Renal cortical epithelial cell (primary cell): ENCODE results near the gene SCFD2. TPM values are rescaled to one million over a fixed set of nuclear protein-coding genes. Genes with fewer than 3 reads are reported as not detected.

Experiments used
- DNase-seq: peaks from one replicate; pipeline ENCODE4 v3.0.0-alpha.2; 2011; ENCODE audit warnings: low read depth
- total RNA-seq: library from RNA; depleted of rRNA; stranded (reverse); fragments of >200 nt; gene quantifications from 2 replicates; pipeline ENCODE4 v1.2.3, GENCODE V29; 2014

The SCFD2 gene
- total RNA-seq, 1 donor from 2014 or later = 22.7 TPM

GRCh38 chr4:52957220-52957686 is 408.6 kb downstream of the SCFD2 start:
- DNase-seq = no peak

GRCh38 chr4:52956691-52957090 is 409.2 kb downstream of the SCFD2 start:
- no peak for DNase-seq

GRCh38 chr4:52954560-52955170 is 411.2 kb downstream of the SCFD2 start:
- no peak for DNase-seq

GRCh38 chr4:52952540-52952939 is 413.3 kb downstream of the SCFD2 start:
- DNase-seq = no peak

GRCh38 chr4:52951016-52951415 is 414.8 kb downstream of the SCFD2 start:
- no peak for DNase-seq

GRCh38 chr4:52950226-52950625 is 415.6 kb downstream of the SCFD2 start:
- no peak for DNase-seq

- DNase-seq = no peak
Measured at GRCh38 chr4:52949336-52949735, 416.5 kb downstream of the SCFD2 start.

GRCh38 chr4:52948057-52948423 is 417.8 kb downstream of the SCFD2 start:
- DNase-seq = no peak

- DNase-seq = no peak
Measured at GRCh38 chr4:52947401-52948056, 418.3 kb downstream of the SCFD2 start.

- no peak for DNase-seq
Measured at GRCh38 chr4:52946855-52947254, 419.0 kb downstream of the SCFD2 start.

GRCh38 chr4:52945982-52946381 is 419.9 kb downstream of the SCFD2 start:
- no peak for DNase-seq

- no peak for DNase-seq
Measured at GRCh38 chr4:52945326-52945898, 420.4 kb downstream of the SCFD2 start.

- DNase-seq = no peak
Measured at GRCh38 chr4:52943677-52944076, 422.2 kb downstream of the SCFD2 start.

- DNase-seq = no peak
Measured at GRCh38 chr4:52942936-52943335, 422.9 kb downstream of the SCFD2 start.

GRCh38 chr4:52941450-52941849 is 424.4 kb downstream of the SCFD2 start:
- DNase-seq = no peak

GRCh38 chr4:52939739-52940138 is 426.1 kb downstream of the SCFD2 start:
- DNase-seq = no peak

- DNase-seq = no peak
Measured at GRCh38 chr4:52939325-52939724, 426.5 kb downstream of the SCFD2 start.

GRCh38 chr4:52937829-52938228 is 428.0 kb downstream of the SCFD2 start:
- DNase-seq = no peak

- DNase-seq = no peak
Measured at GRCh38 chr4:52936729-52937128, 429.1 kb downstream of the SCFD2 start.

- DNase-seq = no peak
Measured at GRCh38 chr4:52935317-52935716, 430.5 kb downstream of the SCFD2 start.

- DNase-seq = no peak
Measured at GRCh38 chr4:52933738-52934137, 432.1 kb downstream of the SCFD2 start.

- no peak for DNase-seq
Measured at GRCh38 chr4:52932591-52933470, 433.0 kb downstream of the SCFD2 start.
